Retinal pigment epithelial cell (primary cell): Measurements from ENCODE around the gene CFAP61.

Experiments used
- DNase-seq: peaks from one replicate; pipeline ENCODE4 v3.0.0-alpha.2; 2010; ENCODE audit warnings: low read depth
- H3K4me3 ChIP-seq: 2 replicates; pipeline ENCODE4 v1.5.1; 2011; ENCODE audit warnings: mild to moderate bottlenecking, low read length, control low read depth, moderate library complexity
- TF ChIP-seq, protein P1 (sequence below): conservative IDR thresholded peaks from 2 replicates; pipeline ENCODE4 v1.5.1; 2011; ENCODE audit warnings: low read depth, low read length, control low read depth, inconsistent platforms

The CFAP61 gene

DNA sequence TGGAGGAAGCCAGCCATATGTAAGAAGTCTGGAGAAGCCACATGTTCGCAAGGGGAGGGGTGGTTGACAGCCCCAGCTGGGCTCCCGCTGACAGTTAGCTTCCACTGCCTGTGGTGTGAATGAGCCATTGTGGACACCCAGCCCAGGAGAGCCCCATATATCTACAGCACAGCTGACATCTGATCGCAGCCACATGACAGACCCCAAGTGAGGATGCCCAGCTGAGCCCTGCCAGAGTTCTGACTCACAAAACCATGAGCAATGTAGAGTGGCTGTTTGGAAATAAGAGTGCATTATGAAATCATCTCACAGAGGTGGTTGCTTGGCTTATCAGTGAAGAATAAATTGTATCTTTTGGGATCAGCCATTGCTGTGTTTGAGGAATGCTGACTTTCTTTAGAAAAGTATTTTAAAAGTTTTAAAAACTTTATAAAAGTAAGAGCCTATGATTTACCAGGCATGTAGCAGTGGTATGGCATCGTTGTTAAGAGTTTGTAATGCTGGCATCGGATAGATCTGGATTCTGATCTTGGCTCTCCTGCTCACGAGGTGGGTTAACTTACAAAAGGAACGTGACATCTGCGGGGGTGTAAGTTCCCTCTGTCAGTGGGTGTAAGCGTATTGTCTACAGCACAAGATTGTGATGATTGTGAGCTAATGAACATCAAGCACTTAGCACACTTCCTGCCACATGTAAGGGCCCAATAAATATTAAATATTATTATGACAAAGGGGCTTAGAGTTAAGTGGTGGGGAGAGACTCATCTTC is 24.1 kb downstream of the CFAP61 start:
- no peak overlapping the region for H3K4me3 ChIP-seq
- TF ChIP-seq, protein P1, sequence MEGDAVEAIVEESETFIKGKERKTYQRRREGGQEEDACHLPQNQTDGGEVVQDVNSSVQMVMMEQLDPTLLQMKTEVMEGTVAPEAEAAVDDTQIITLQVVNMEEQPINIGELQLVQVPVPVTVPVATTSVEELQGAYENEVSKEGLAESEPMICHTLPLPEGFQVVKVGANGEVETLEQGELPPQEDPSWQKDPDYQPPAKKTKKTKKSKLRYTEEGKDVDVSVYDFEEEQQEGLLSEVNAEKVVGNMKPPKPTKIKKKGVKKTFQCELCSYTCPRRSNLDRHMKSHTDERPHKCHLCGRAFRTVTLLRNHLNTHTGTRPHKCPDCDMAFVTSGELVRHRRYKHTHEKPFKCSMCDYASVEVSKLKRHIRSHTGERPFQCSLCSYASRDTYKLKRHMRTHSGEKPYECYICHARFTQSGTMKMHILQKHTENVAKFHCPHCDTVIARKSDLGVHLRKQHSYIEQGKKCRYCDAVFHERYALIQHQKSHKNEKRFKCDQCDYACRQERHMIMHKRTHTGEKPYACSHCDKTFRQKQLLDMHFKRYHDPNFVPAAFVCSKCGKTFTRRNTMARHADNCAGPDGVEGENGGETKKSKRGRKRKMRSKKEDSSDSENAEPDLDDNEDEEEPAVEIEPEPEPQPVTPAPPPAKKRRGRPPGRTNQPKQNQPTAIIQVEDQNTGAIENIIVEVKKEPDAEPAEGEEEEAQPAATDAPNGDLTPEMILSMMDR: no peak
- DNase-seq: no peak

DNA sequence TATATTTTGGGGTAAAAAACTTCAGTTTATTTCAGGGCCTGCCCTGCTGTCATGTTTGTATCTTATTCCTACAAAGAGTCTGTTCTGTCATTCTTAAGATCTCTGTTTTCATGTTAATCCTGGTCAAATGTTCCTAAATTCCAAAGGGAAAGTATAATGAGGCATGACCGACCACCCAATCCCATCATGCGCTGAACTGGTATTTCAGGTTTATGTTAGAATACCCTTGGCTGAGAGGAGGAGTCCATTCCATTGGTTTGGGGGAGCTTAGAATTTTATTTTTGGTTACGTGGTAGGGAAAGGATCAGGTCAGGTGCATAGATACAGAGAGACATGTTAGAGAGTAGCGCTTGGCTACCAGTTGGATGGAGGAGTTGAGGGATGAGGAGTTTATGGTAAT is 25.7 kb downstream of the CFAP61 start:
- TF ChIP-seq, protein P1: no peak
- no peak for DNase-seq
- H3K4me3 ChIP-seq: no peak overlapping the region

DNA sequence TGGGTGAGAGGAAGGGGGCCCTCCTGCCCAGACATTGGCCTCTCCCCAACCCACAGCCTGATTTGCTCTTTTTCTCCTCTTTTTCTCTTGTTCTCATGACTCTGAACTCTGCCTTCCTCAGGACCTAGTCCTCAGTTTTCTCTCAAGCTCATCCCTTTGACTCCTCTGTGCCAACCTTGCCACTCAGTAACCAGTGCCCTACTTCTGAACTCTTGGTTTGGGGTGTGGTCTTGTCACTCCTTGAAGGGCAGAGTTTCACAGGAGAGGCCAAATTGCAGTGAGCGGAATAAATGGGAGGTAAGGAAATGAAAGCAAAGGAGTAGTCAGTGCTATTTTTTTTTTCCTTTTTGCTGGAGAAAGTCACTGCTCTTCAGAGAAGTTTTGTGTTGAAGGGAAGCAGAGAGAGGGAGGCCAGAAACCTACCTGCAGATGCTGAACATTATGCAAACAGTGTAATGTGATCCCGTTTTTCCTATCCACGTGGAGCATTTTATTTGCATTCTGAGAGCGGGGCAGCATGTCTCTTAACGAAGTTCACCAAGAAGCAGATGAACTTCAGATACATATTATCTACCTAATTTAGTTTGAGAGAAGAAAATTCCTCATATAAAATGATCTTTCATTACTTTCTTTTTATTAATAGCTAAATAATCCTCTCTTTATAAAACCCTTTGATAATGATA is 26.9 kb downstream of the CFAP61 start:
- TF ChIP-seq, protein P1: no peak
- H3K4me3 ChIP-seq: no peak overlapping the region
- DNase-seq: no peak

DNA sequence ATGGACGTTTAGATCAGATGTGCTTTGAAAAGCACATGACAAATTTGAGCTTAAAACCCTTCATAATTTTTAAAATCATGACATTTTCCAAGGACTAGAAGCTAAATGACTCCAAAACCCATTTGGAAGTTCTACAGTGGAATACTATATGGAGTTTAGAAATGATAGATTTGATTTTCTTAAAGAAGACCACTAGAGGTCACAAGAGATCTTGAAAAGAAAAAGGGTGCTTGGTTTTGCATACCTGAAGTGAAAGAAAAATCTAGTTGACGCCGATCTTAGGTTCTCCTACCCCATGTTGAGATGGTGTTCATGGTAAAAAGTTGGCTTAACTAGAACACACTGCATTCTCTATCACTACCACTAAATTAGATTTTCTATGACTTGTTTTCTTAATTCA is 31.5 kb downstream of the CFAP61 start:
- TF ChIP-seq, protein P1: peak; percentile 39
- no peak overlapping the region for H3K4me3 ChIP-seq
- no peak for DNase-seq

DNA sequence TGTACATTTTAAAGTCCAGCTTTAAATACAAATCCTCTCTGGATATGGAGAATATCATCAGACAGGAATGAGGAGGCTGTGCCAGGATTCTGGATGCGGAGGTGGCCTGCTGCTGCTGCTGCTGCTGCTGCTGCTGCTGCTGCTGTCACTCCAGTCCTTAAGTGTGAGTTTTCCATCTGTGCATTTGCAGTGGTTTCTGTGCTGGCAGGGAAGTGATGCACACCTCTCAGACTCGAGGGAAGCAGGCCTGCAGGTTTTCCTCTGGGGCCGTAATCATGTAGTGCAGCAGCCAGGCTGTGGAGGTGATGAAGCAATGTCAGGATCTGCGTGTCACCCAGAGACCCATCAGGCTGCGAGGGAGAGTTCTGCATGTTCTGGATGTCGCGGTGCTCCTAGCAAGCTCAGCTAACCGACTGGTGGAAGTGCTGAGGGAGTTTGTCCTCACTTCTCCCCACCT is 32.0 kb downstream of the CFAP61 start:
- TF ChIP-seq, protein P1: no peak
- no peak for DNase-seq
- no peak overlapping the region for H3K4me3 ChIP-seq

DNA sequence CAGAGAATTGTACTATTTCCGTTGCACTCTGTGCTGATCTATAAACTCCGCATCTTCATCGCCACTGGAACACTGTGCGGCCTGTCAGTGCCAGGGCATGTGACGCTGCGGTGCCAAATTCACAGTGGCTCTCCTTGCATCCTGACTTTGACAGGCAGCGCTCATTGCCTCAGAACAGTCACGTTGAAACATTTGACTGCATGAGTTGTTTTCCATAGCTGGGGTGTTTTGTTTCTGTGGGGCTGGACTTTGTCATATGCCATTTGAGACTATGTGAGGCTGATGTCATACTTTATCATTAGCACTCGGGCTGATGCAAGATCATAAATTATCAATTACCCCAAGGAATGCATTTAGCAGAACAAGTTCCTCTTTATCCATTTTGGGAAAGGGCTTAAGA is 32.7 kb downstream of the CFAP61 start:
- TF ChIP-seq, protein P1: no peak
- H3K4me3 ChIP-seq: no peak overlapping the region
- DNase-seq: no peak

DNA sequence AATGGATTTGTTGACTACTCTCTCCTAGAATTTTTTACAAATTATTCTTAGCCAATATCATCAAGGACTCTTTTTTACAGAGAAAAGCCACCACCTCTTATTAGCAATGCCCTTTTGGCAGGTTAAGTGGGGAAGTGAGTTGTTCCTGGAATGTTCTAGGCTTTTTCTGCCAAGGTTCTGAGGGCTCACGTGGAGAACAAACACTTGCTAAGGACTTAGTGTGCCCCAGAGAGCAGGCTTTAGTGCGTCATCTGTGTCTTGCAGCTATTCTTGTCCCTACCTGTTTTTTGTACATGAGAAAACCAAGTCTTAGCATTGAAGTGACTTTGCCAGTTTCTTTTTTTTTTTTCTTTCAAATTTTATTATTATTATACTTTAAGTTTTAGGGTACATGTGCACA is 33.5 kb downstream of the CFAP61 start:
- no peak for DNase-seq
- TF ChIP-seq, protein P1: no peak
- no peak overlapping the region for H3K4me3 ChIP-seq
